GM12873 (cell line): ENCODE measurements around the gene VSIG8.

Experiments used
- CTCF ChIP-seq: IDR thresholded peaks from 2 replicates; pipeline ENCODE4 v1.5.1; 2012; ENCODE audit warnings: low read depth, mild to moderate bottlenecking, moderate library complexity, low read length, control low read depth; ENCODE audit not compliant: insufficient read depth; ENCODE audit errors: missing control alignments

The VSIG8 gene

GRCh38 chr1:159891275-159892157, 29.1 kb upstream of the VSIG8 start:
- TF ChIP-seq CTCF = peak; percentile 99

DNA sequence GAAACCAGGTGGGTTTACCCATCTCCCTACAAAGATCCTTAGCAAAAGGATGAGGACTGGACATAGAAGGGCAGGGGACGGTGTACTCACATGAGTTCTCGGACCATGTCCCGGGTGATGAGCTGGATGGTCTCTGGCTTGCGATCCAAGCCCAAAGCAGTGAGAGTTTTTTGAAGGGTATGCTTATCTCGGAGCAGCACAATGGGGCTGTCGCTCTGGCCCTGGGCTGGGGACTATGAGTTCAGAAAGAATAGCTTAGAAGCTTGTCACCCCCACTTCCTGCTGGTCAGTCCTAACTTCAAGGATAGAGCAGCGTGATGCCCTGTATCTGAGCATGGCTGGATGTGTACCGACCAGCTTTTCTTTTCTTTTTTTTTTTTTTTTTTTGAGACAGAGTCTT, 27.9 kb upstream of the VSIG8 start:
- TF ChIP-seq CTCF = no peak

GRCh38 chr1:159889821-159890252, 27.4 kb upstream of the VSIG8 start:
- no peak for TF ChIP-seq CTCF

GRCh38 chr1:159889202-159889601, 26.7 kb upstream of the VSIG8 start:
- no peak for TF ChIP-seq CTCF

- TF ChIP-seq CTCF = no peak
Observed at GRCh38 chr1:159884296-159884695, 21.8 kb upstream of the VSIG8 start.

DNA sequence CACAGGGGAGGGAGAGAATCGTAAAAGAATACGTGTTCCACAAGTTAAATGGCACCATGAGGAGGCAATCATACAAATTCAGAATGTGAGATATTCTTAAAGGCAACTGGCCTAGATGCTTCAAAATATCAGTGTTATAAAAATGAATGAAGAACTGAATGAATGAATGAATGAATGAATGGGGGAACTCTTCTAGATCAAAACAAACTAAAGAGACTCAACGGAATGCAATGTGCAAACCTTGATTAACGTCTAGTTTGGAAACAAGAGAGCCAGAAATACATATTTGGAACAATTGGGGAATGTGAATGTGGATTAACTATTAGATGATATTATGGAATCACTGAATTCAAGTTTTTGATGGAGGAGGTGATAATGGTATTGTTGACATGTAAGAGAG, 20.7 kb upstream of the VSIG8 start:
- no peak for TF ChIP-seq CTCF

GRCh38 chr1:159882527-159882862, 20.0 kb upstream of the VSIG8 start:
- no peak for TF ChIP-seq CTCF
